ENCODE results near the gene PLCB1.

PLCB1 gene

GRCh38 chr20:8740265-8740664, 608.2 kb downstream of the PLCB1 start:
- no peak for FAIRE-seq

GRCh38 chr20:8744228-8744844, 612.3 kb downstream of the PLCB1 start:
- no peak for FAIRE-seq

DNA sequence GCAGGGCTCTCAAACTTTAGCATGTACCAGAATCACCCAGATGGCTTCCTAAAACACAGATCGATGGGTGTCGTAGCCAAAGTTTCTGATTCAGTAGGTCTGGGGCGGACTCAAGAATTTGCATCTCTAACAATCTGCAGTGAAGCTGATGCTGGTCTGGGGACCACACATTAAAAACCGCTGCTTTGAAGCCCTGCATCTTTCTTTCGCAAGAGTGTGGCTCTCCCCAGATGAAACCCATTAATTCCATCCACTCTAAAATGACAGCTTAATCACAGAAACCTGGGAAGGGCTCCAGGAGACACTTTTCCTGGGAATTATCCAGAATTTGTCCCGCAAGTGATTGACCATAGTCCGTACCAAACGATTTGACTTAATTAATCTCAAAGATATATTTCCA, 617.0 kb downstream of the PLCB1 start:
- FAIRE-seq: no peak

- no peak for FAIRE-seq
Observed at GRCh38 chr20:8749986-8750385, 617.9 kb downstream of the PLCB1 start.

DNA sequence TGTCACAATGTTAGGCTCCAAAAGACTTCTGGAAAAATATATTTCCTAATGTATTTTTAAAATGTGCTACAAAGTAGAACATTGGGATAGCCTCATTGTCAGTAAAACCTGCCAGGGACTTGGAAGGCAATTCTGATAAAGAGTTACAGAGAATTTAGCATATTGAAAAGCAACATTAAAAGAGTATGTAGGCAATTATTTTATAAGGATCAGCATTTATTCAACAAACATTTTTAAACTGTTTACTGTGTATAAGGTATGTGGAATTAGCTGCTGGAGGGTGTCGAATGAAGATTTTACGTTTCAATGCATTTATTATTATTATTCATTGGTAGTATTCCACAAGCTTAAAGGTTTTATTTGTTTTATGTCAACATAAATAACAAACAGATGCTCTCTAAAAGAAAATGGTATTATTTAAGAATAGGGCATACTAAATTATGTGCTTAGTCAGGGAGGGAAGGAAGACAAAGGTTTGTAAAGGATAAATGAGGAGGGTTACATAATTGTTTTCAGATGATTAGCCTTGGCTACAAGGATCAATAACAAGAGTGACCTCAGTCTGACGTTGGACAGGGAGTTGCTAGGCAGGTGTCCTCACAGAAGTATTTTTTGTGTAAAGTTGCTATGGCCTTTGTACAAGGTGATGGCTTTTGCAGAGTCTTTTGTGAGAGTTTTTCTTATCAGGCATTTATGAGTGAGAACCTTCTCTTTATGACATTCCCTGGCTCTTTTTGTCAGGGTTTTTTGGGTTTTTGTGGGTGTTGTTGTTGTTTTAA, 623.5 kb downstream of the PLCB1 start:
- peak; percentile 53 for FAIRE-seq

GRCh38 chr20:8756410-8756809, 624.3 kb downstream of the PLCB1 start:
- FAIRE-seq: peak; percentile 55

- no peak for FAIRE-seq
Observed at GRCh38 chr20:8757146-8757545, 625.1 kb downstream of the PLCB1 start.

GRCh38 chr20:8764344-8764962, 632.4 kb downstream of the PLCB1 start:
- no peak for FAIRE-seq

- FAIRE-seq: no peak
Observed at GRCh38 chr20:8766868-8767390, 634.9 kb downstream of the PLCB1 start.

- no peak for FAIRE-seq
Observed at GRCh38 chr20:8774412-8774811, 642.3 kb downstream of the PLCB1 start.

GRCh38 chr20:8777911-8778310, 645.8 kb downstream of the PLCB1 start:
- no peak for FAIRE-seq

GRCh38 chr20:8778387-8778786, 646.3 kb downstream of the PLCB1 start:
- no peak for FAIRE-seq

GRCh38 chr20:8780915-8781314, 648.8 kb downstream of the PLCB1 start:
- FAIRE-seq: no peak

DNA sequence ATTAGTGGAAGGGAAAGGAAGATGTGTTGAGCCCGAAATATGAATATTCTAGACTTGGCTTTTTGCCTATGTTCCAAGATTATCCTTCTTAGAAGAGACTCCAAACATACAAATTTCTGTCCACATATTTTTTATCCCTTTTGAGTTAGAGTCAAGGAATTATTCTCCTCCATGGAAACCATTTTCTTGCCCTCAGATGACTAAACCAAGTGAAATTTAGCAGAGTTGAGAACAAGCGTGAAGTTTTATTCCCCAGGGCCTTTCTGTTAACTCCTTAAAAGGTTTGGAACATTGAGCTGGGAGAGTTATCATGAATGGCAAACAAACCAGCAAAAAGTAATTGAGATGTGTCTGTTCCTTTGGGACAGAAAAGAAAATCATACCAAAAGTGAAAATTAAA, 650.7 kb downstream of the PLCB1 start:
- no peak for FAIRE-seq

- no peak for FAIRE-seq
Observed at GRCh38 chr20:8783734-8784133, 651.7 kb downstream of the PLCB1 start.

- FAIRE-seq: no peak
Observed at GRCh38 chr20:8786383-8786782, 654.3 kb downstream of the PLCB1 start.

- FAIRE-seq: no peak
Observed at GRCh38 chr20:8787090-8787489, 655.0 kb downstream of the PLCB1 start.

DNA sequence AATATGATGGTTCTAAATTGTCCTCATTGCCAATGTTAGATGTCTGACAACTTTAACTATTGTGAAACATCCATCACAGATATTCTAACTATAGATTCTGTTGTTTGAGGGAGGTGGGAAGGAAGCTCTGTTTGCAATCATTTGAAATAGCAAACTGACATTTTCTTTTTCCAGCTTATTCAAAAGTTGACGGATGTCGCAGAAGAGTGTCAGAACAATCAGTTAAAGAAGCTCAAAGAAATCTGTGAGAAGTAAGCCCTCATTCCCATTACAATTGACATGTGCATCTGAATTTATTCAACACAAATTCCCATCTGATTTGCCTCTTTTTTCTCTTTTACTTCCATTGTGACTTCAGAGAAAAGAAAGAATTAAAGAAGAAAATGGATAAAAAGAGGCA, 656.2 kb downstream of the PLCB1 start:
- FAIRE-seq: no peak

- FAIRE-seq: no peak
Observed at GRCh38 chr20:8788831-8789230, 656.8 kb downstream of the PLCB1 start.

DNA sequence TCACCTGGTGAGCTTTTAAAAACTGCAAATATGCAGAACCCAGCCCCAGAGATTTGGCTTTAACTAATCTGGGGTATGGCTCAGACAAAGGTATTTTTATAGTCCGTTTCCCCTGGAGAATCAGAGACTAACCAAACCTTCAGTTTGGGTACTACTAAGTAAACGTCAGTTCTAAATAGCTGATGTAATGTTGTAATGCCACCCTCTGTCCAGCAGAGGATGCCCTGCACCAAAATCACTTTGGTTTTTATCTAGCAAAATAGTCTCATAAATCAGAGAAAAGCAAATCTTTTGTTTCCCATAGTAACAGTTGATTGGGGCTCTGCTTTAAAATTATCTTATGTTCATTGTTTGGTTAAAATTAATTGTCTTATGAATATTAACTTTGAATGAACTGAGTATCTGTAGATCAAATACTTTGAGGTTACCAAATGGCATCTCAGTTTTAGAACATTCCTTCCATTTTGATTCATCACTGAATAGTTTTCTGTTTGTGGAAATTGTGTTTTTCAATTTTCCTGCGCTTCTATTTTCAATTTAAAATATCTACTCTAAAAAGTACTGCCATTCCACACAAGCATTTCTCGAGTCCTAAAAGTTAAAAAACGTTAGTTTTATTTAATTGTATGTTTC, 658.5 kb downstream of the PLCB1 start:
- peak; percentile 94 for FAIRE-seq

DNA sequence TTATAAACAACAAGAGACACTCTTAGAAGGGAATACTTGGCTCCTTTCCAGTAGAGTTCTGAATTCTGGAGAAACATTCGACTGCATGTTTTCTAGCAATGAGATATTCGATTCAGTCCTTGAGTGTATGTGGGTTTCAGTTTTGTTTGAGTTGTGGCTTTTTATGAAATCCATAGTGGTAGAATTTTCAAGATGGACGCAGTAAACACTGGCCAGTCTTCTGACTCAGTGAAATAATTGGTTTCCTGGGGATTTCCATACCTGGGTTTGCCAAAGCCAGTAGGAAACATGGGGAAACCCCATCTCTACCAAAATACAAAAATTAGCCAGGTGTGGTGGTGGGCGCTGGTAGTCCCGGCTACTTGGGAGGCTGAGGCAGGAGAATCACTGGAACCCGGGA, 663.3 kb downstream of the PLCB1 start:
- no peak for FAIRE-seq

- FAIRE-seq: peak; percentile 24
Observed at GRCh38 chr20:8796088-8796660, 664.1 kb downstream of the PLCB1 start.

GRCh38 chr20:8798505-8798904, 666.4 kb downstream of the PLCB1 start:
- no peak for FAIRE-seq
